ENCODE measurements around the gene TP63. TPM values are rescaled to one million over a fixed set of nuclear protein-coding genes. Genes with fewer than 3 reads are reported as not detected.

TP63 gene
- total RNA-seq, 2 donors from 2014 or later: 0.45 to 1.5 TPM

GRCh38 chr3:189839576-189839975, 208.4 kb downstream of the TP63 start:
- H3K9me3 ChIP-seq (ENCODE audit: control insufficient read depth, low read length, poor library complexity, severe bottlenecking): no peaks in the 10 kb centered on the region
- ATAC-seq: no peak
- Mint-ChIP-seq H3K4me1 (peaks cover 11% of the 10 kb centered on the region), H3K27me3 (peaks cover 40% of the 10 kb centered on the region), H3K36me3 (ENCODE audit: low read depth) (peaks cover 4% of the 10 kb centered on the region), H3K27ac (no peak overlapping the region), H3K4me3 (no peak overlapping the region)
- DNase-seq: no peak

- H3K4me1 Mint-ChIP-seq: peaks cover 9% of the 10 kb centered on the region
- DNase-seq (no peak), ATAC-seq (no peak)
- H3K9me3 ChIP-seq (ENCODE audit: control insufficient read depth, low read length, poor library complexity, severe bottlenecking): no peaks in the 10 kb centered on the region
- peaks cover 6% of the 10 kb centered on the region for H3K36me3 Mint-ChIP-seq (ENCODE audit: low read depth)
- peaks cover 45% of the 10 kb centered on the region for H3K27me3 Mint-ChIP-seq
- no peak overlapping the region for H3K27ac Mint-ChIP-seq
- no peak overlapping the region for H3K4me3 Mint-ChIP-seq
Observed at GRCh38 chr3:189841473-189842205, 210.4 kb downstream of the TP63 start.

- Mint-ChIP-seq H3K27me3 (peaks cover 40% of the 10 kb centered on the region), H3K4me3 (no peak overlapping the region), H3K4me1 (peaks cover 5% of the 10 kb centered on the region), H3K27ac (no peak overlapping the region), H3K36me3 (ENCODE audit: low read depth) (peaks cover 6% of the 10 kb centered on the region)
- no peaks in the 10 kb centered on the region for H3K9me3 ChIP-seq (ENCODE audit: control insufficient read depth, low read length, poor library complexity, severe bottlenecking)
- no peak for DNase-seq
- no peak for ATAC-seq
Observed at GRCh38 chr3:189842681-189843602, 211.8 kb downstream of the TP63 start.

GRCh38 chr3:189845069-189845468, 213.9 kb downstream of the TP63 start:
- ATAC-seq: no peak
- H3K9me3 ChIP-seq (ENCODE audit: control insufficient read depth, low read length, poor library complexity, severe bottlenecking): no peaks in the 10 kb centered on the region
- Mint-ChIP-seq H3K4me1 (peaks cover 3% of the 10 kb centered on the region), H3K27ac (no peak overlapping the region), H3K36me3 (ENCODE audit: low read depth) (peaks cover 3% of the 10 kb centered on the region), H3K27me3 (peaks cover 33% of the 10 kb centered on the region), H3K4me3 (no peak overlapping the region)
- DNase-seq: no peak

DNA sequence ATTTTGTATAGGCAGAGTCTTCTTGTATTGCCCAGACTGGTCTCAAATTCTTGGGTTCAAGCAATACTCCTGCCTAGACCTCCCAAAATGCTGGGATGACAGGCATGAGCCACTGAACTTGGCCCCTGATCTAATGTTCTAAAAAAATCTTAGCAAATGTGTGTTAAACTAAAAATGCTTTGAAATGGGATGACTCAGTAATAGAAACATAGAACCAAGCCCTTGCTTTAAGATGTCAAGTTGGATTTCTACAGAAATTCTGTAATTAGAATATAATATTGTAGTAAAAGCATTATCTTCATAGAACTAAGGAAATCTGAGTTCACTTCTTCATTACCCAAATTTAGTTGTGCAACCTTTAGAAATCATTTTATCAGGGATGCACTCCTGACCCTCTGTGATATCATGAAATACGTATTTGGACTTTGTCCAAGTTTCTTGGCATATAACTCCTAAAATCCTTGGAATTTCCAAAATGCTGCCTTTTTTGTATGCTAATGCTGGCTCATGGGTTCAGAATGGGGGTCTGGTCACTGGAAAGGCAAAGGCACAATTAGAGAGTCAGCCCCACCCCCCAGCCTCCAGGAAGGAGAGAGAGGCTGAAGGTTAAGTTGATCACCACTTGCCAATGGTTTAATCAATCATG, 217.3 kb downstream of the TP63 start:
- no peak for ATAC-seq
- H3K27ac Mint-ChIP-seq: no peak overlapping the region
- DNase-seq: no peak
- peaks cover 18% of the 10 kb centered on the region for H3K27me3 Mint-ChIP-seq
- peaks cover 3% of the 10 kb centered on the region for H3K36me3 Mint-ChIP-seq (ENCODE audit: low read depth)
- H3K4me1 Mint-ChIP-seq: no peaks in the 10 kb centered on the region
- H3K4me3 Mint-ChIP-seq: no peak overlapping the region
- no peaks in the 10 kb centered on the region for H3K9me3 ChIP-seq (ENCODE audit: control insufficient read depth, low read length, poor library complexity, severe bottlenecking)

DNA sequence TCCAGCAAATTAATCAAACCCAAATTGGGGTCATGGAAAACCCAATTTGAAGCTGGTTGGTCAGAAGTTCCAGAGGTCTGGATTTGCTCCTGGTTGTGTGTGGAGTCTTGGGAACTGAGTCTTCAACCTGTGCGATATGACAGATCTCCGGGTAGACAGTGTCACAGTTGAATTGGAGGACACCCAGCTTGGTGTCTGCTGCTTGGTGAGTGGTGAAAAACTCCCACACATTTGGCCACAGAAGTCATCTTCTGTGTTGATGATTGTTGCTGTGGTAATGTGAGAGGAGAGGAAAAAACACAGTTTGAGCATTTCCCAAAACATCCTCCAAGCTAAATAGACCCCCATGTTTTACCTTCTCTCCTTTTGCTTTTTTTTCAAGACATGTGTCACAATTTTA, 218.1 kb downstream of the TP63 start:
- DNase-seq (no peak), ATAC-seq (no peak)
- Mint-ChIP-seq H3K4me3 (no peak overlapping the region), H3K27me3 (peaks cover 18% of the 10 kb centered on the region), H3K4me1 (no peaks in the 10 kb centered on the region), H3K36me3 (ENCODE audit: low read depth) (peaks cover 3% of the 10 kb centered on the region), H3K27ac (no peak overlapping the region)
- H3K9me3 ChIP-seq (ENCODE audit: control insufficient read depth, low read length, poor library complexity, severe bottlenecking): no peaks in the 10 kb centered on the region

GRCh38 chr3:189851682-189852081, 220.5 kb downstream of the TP63 start:
- no peak for ATAC-seq

GRCh38 chr3:189853906-189854305, 222.7 kb downstream of the TP63 start:
- peaks cover 5% of the 10 kb centered on the region for H3K27me3 Mint-ChIP-seq
- DNase-seq (no peak), ATAC-seq (no peak)
- no peak overlapping the region for H3K4me3 Mint-ChIP-seq
- peaks cover 2% of the 10 kb centered on the region for H3K36me3 Mint-ChIP-seq (ENCODE audit: low read depth)
- H3K27ac Mint-ChIP-seq: no peak overlapping the region
- H3K9me3 ChIP-seq (ENCODE audit: control insufficient read depth, low read length, poor library complexity, severe bottlenecking): no peaks in the 10 kb centered on the region
- no peaks in the 10 kb centered on the region for H3K4me1 Mint-ChIP-seq

More at GRCh38 chr3:189851682-189852081, 220.5 kb downstream of the TP63 start:
- Mint-ChIP-seq H3K4me3 (no peak overlapping the region), H3K27me3 (peaks cover 5% of the 10 kb centered on the region), H3K36me3 (ENCODE audit: low read depth) (peaks cover 2% of the 10 kb centered on the region), H3K4me1 (no peaks in the 10 kb centered on the region), H3K27ac (no peak overlapping the region)
- DNase-seq: no peak
- no peaks in the 10 kb centered on the region for H3K9me3 ChIP-seq (ENCODE audit: control insufficient read depth, low read length, poor library complexity, severe bottlenecking)

DNA sequence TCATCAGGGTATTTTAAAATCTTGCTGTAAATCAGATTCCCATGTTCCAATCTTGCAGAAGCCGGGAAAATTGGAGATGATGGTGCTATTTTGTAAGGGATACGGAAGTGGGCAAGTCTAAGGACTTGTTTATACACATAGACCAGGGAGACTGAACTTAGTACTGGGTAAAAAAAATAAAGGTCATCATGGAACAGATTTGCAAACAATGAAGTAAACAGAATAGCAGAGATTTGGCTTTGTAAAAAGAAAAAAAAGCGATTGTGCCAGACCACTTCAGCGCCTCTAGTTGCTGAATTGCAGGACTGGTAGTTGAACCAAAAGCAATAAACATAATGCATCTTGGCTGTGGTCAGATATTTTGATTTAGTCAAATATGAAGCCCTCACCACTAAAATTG, 229.1 kb downstream of the TP63 start:
- Mint-ChIP-seq H3K27ac (no peak overlapping the region), H3K4me1 (peaks cover 3% of the 10 kb centered on the region), H3K36me3 (ENCODE audit: low read depth) (no peaks in the 10 kb centered on the region), H3K27me3 (peaks cover 22% of the 10 kb centered on the region), H3K4me3 (no peak overlapping the region)
- ATAC-seq (no peak), DNase-seq (no peak)
- no peaks in the 10 kb centered on the region for H3K9me3 ChIP-seq (ENCODE audit: control insufficient read depth, low read length, poor library complexity, severe bottlenecking)

DNA sequence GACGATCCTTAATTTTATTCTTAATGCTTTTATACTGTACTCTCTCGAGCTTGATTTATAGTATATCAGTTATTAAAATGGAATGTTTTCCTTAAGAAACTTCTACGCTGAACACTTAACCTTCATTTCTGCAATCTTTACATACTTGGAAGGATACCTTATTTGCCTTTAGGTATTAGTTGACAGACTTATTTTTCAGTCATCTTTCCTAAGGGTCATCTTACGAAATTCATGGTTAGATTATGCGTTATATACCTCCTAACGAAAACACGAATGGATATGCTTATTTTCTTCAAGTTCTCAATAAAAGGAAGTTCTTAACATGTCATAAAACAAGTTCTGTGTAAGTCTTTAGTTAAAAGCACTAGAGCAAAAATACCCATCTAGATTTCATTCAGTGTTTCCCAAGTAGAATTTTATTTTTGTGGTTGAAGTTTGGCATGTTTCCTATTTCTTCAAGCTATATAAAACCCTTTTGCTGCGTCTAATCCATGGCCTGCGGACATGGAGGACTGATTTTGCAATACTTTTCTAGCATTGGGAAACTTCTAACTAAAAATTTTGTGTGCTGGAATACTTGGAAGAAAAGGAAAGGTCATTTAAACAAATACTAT, 231.3 kb downstream of the TP63 start:
- H3K4me1 Mint-ChIP-seq: peaks cover 3% of the 10 kb centered on the region
- peaks cover 26% of the 10 kb centered on the region for H3K27me3 Mint-ChIP-seq
- no peaks in the 10 kb centered on the region for H3K36me3 Mint-ChIP-seq (ENCODE audit: low read depth)
- H3K9me3 ChIP-seq (ENCODE audit: control insufficient read depth, low read length, poor library complexity, severe bottlenecking): no peaks in the 10 kb centered on the region
- DNase-seq (no peak), ATAC-seq (no peak)
- no peak overlapping the region for H3K4me3 Mint-ChIP-seq
- H3K27ac Mint-ChIP-seq: no peak overlapping the region

GRCh38 chr3:189863031-189863430, 231.8 kb downstream of the TP63 start:
- peaks cover 3% of the 10 kb centered on the region for H3K4me1 Mint-ChIP-seq
- H3K9me3 ChIP-seq (ENCODE audit: control insufficient read depth, low read length, poor library complexity, severe bottlenecking): no peaks in the 10 kb centered on the region
- ATAC-seq: no peak
- H3K27ac Mint-ChIP-seq: no peak overlapping the region
- no peaks in the 10 kb centered on the region for H3K36me3 Mint-ChIP-seq (ENCODE audit: low read depth)
- H3K27me3 Mint-ChIP-seq: peaks cover 31% of the 10 kb centered on the region
- no peak overlapping the region for H3K4me3 Mint-ChIP-seq
- no peak for DNase-seq

DNA sequence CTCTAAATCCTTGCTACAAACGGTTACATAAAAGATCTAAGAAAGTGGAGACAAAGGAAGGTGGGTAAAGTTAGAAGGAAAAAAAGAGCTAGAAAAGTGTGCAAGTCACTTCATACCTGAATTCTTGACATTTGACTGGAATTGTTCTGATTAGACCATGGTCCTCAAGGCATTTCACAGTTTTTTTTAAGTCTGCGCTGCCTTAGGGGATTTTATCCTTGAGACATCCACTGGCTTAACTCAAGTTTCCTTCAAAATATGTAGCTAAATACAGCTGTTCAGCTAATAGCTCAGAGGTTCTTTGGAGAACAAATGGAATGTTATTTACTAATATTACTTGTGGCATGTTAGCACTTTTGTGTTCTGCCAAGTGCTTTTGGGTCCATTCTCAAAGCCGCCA, 236.9 kb downstream of the TP63 start:
- H3K27ac Mint-ChIP-seq: no peak overlapping the region
- H3K4me1 Mint-ChIP-seq: no peaks in the 10 kb centered on the region
- DNase-seq (no peak), ATAC-seq (no peak)
- H3K36me3 Mint-ChIP-seq (ENCODE audit: low read depth): no peaks in the 10 kb centered on the region
- peaks cover 15% of the 10 kb centered on the region for H3K27me3 Mint-ChIP-seq
- no peaks in the 10 kb centered on the region for H3K9me3 ChIP-seq (ENCODE audit: control insufficient read depth, low read length, poor library complexity, severe bottlenecking)
- no peak overlapping the region for H3K4me3 Mint-ChIP-seq

GRCh38 chr3:189869165-189869564, 238.0 kb downstream of the TP63 start:
- no peaks in the 10 kb centered on the region for H3K9me3 ChIP-seq (ENCODE audit: control insufficient read depth, low read length, poor library complexity, severe bottlenecking)
- no peak for DNase-seq
- no peak overlapping the region for H3K4me3 Mint-ChIP-seq

More at GRCh38 chr3:189869165-189869564, 238.0 kb downstream of the TP63 start:
- peaks cover 10% of the 10 kb centered on the region for H3K27me3 Mint-ChIP-seq
- H3K4me1 Mint-ChIP-seq: no peaks in the 10 kb centered on the region
- ATAC-seq: no peak
- H3K27ac Mint-ChIP-seq: no peak overlapping the region
- no peaks in the 10 kb centered on the region for H3K36me3 Mint-ChIP-seq (ENCODE audit: low read depth)
